Smooth muscle cell (in vitro differentiated cells): ENCODE results near the gene INHBB. TPM values are rescaled to one million over a fixed set of nuclear protein-coding genes. Genes with fewer than 3 reads are reported as not detected.

Source experiments
- DNase-seq: peaks from one replicate; lab custom pipeline; 2025; ENCODE audit not compliant: unreplicated experiment; lab: John Stamatoyannopoulos, UW
- H2AFZ ChIP-seq: fragments of 200-600 bp; sonication (generic); 2 replicates; pipeline ENCODE4 v1.6.0; 2016; ENCODE audit warnings: antibody characterized with exemption, low read depth, mild to moderate bottlenecking
- H3F3A ChIP-seq: fragments of 200-600 bp; sonication (generic); 2 replicates; pipeline ENCODE4 v1.6.0; 2017; ENCODE audit warnings: antibody characterized with exemption, low read depth
- H3K27ac ChIP-seq: fragments of 200-600 bp; sonication (generic); 2 replicates; pipeline ENCODE4 v1.5.1; 2016; ENCODE audit warnings: low read depth, mild to moderate bottlenecking
- H3K27me3 ChIP-seq: fragments of 200-600 bp; sonication (generic); 2 replicates; pipeline ENCODE4 v1.6.1; 2016; ENCODE audit warnings: low read depth, mild to moderate bottlenecking
- H3K36me3 ChIP-seq: fragments of 200-600 bp; sonication (generic); 2 replicates; pipeline ENCODE4 v1.5.1; 2016; ENCODE audit warnings: low read depth
- H3K4me1 ChIP-seq: fragments of 200-600 bp; sonication (generic); 2 replicates; pipeline ENCODE4 v1.5.1; 2016; ENCODE audit warnings: low read depth
- H3K4me2 ChIP-seq: fragments of 200-600 bp; sonication (generic); 2 replicates; pipeline ENCODE4 v1.6.0; 2016; ENCODE audit warnings: mild to moderate bottlenecking
- H3K4me3 ChIP-seq: fragments of 200-600 bp; sonication (generic); 2 replicates; pipeline ENCODE4 v1.5.1; 2016; ENCODE audit warnings: mild to moderate bottlenecking
- H3K79me2 ChIP-seq: fragments of 200-600 bp; sonication (generic); 2 replicates; pipeline ENCODE4 v1.6.0; 2016; ENCODE audit warnings: low read depth, mild to moderate bottlenecking
- H3K9ac ChIP-seq: fragments of 200-600 bp; sonication (generic); 2 replicates; pipeline ENCODE4 v1.6.0; 2016; ENCODE audit warnings: low read depth
- H3K9me3 ChIP-seq: fragments of 200-600 bp; sonication (generic); replicated peaks from 2 replicates; pipeline ENCODE4 v1.5.1; 2016; ENCODE audit warnings: low read depth
- H4K20me1 ChIP-seq: fragments of 200-600 bp; sonication (generic); 2 replicates; pipeline ENCODE4 v1.6.0; 2016; ENCODE audit warnings: low read depth
- CTCF ChIP-seq: fragments of 200-600 bp; sonication (generic); IDR thresholded peaks from 2 replicates; pipeline ENCODE4 v1.5.1; 2017; ENCODE audit warnings: borderline replicate concordance, mild to moderate bottlenecking, antibody characterized with exemption; ENCODE audit not compliant: insufficient read depth, poor library complexity, severe bottlenecking
- WGBS: methylation state at CpG from one replicate; pipeline ENCODE4 v1.1.7; 2016; ENCODE audit warnings: low lambda C conversion rate; 5-methylcytosine and 5-hydroxymethylcytosine counted together
- polyA plus RNA-seq: library from polyadenylated mRNA; unstranded; fragments of >200 nt; fragmentation: Nextera tagmentation; extraction: Ambion mirVana; gene quantifications from 2 replicates; pipeline ENCODE4 v1.2.1, GENCODE V29; 2016
- total RNA-seq: library from RNA; depleted of rRNA; stranded (reverse); fragments of >200 nt; gene quantifications from 2 replicates; pipeline ENCODE4 v1.2.3, GENCODE V29; 2014

The INHBB gene
- total and polyA plus RNA-seq, 2 experiments from 2014 or later = 0.06 to 0.09 TPM

GRCh38 chr2:120374821-120375220 lies 28.9 kb downstream of the INHBB start:
- H3F3A ChIP-seq = no peaks in the 10 kb centered on the region
- H3K27me3 ChIP-seq = peaks cover 34% of the 10 kb centered on the region
- H3K4me3 ChIP-seq = no peak overlapping the region
- no peaks in the 10 kb centered on the region for H4K20me1 ChIP-seq
- no peaks in the 10 kb centered on the region for H3K9me3 ChIP-seq
- H3K27ac ChIP-seq = no peak overlapping the region
- TF ChIP-seq CTCF = no peak
- peaks cover 2% of the 10 kb centered on the region for H3K4me1 ChIP-seq
- no peak overlapping the region for H2AFZ ChIP-seq
- DNase-seq = no peak
- no peaks in the 10 kb centered on the region for H3K79me2 ChIP-seq
- no peaks in the 10 kb centered on the region for H3K36me3 ChIP-seq
- 87% methylated on average over 5 of the region's 5 CpGs for WGBS
- no peak overlapping the region for H3K9ac ChIP-seq
- no peak overlapping the region for H3K4me2 ChIP-seq

GRCh38 chr2:120375251-120376020 lies 29.5 kb downstream of the INHBB start:
- no peaks in the 10 kb centered on the region for H3K79me2 ChIP-seq
- TF ChIP-seq CTCF = no peak
- H3K4me1 ChIP-seq = peaks cover 2% of the 10 kb centered on the region
- H2AFZ ChIP-seq = no peak overlapping the region
- H3K4me2 ChIP-seq = no peak overlapping the region
- no peak overlapping the region for H3K9ac ChIP-seq
- no peak for DNase-seq
- H3K27me3 ChIP-seq = peaks cover 34% of the 10 kb centered on the region
- H3K36me3 ChIP-seq = no peaks in the 10 kb centered on the region
- no peaks in the 10 kb centered on the region for H3K9me3 ChIP-seq
- no peak overlapping the region for H3K4me3 ChIP-seq
- no peaks in the 10 kb centered on the region for H3F3A ChIP-seq
- no peak overlapping the region for H3K27ac ChIP-seq
- 91% methylated on average over 12 of the region's 14 CpGs for WGBS
- no peaks in the 10 kb centered on the region for H4K20me1 ChIP-seq

- no peaks in the 10 kb centered on the region for H3K9me3 ChIP-seq
- no peak overlapping the region for H3K9ac ChIP-seq
- peaks cover 30% of the 10 kb centered on the region for H3K27me3 ChIP-seq
- DNase-seq = no peak
- H3K4me2 ChIP-seq = no peak overlapping the region
- no peak overlapping the region for H3K4me3 ChIP-seq
- H3K36me3 ChIP-seq = no peaks in the 10 kb centered on the region
- H3K27ac ChIP-seq = no peak overlapping the region
- no peaks in the 10 kb centered on the region for H3F3A ChIP-seq
- peaks cover 2% of the 10 kb centered on the region for H3K4me1 ChIP-seq
- no peak for TF ChIP-seq CTCF
- H3K79me2 ChIP-seq = no peaks in the 10 kb centered on the region
- WGBS = 82% methylated on average over 12 of the region's 12 CpGs
- no peak overlapping the region for H2AFZ ChIP-seq
- no peaks in the 10 kb centered on the region for H4K20me1 ChIP-seq
These were observed 30.2 kb downstream of the INHBB start for GRCh38 chr2:120376101-120376500.
